HG02981 (cell line): ENCODE results near the gene SLC25A5.
"Not testable (repeated sequence)": the region's sequence is repeated elsewhere in the genome, so short reads cannot be mapped to it uniquely, and the experiment has no call there.

ENCODE experiments used
- ATAC-seq: cut with Tn5 transposase; IDR thresholded peaks from one replicate; pipeline ENCODE4 v1.9.1; 2021; ENCODE audit warnings: mild to moderate bottlenecking, moderate library complexity; ENCODE audit not compliant: unreplicated experiment

Gene SLC25A5

DNA sequence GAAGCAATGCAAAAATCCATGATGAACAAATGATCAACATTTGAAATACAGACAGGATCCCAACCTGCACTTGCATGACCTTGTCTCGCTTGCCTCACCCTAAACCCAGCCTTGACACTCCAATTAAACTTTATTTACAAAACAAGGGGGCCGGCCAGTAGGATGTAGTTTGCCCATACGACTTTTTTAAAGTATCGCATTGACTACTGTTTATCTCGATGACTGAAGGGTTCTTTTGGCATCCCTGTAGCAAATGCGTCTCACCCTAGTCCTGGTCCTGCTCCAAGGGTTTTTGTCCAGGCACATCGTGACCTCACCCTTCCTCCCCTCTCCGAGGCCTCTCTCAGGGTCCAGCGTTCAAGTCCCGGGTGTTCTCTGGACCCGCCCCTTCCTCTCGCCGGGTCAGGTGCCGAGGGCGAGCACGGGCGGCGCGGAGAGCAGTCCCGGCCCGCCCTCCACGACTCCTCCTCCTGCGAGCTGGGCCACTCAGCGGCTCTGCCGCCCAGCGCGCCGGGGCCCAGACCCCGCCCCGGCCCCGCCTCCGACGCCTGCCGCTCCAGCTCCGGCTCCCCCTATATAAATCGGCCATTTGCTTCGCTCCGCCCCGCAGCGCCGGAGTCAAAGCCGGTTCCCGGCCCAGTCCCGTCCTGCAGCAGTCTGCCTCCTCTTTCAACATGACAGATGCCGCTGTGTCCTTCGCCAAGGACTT is at the start of gene SLC25A5:
Gene SLC25A5 (plus strand): TSS at position 603 of the 709 bp plus-strand sequence. CDS start 72 bp downstream, at position 675.
- ATAC-seq, result peak; percentile 90

- ATAC-seq, result no peak
These were observed 49.1 kb upstream of the SLC25A5 start for GRCh38 chrX:119419146-119419545.

DNA sequence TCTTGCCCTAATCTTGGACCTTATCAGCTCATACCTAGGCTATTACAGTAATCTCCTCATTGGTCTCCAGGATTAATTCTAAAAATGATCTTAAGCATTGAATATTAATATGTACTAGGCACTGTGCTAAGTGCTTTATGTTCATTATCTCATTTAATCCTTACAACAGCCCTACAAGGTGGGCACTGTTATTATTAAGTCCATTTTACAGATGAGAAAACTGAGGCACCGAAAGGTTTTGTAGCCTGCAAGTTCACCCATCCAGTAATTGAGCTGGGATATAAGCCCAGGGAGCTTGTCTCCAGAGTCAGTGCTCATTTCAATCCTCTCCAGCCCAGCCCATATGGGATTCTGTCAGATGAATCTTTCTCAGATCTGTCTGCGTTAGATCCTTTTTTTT is 48.3 kb upstream of the SLC25A5 start:
- ATAC-seq, result no peak

DNA sequence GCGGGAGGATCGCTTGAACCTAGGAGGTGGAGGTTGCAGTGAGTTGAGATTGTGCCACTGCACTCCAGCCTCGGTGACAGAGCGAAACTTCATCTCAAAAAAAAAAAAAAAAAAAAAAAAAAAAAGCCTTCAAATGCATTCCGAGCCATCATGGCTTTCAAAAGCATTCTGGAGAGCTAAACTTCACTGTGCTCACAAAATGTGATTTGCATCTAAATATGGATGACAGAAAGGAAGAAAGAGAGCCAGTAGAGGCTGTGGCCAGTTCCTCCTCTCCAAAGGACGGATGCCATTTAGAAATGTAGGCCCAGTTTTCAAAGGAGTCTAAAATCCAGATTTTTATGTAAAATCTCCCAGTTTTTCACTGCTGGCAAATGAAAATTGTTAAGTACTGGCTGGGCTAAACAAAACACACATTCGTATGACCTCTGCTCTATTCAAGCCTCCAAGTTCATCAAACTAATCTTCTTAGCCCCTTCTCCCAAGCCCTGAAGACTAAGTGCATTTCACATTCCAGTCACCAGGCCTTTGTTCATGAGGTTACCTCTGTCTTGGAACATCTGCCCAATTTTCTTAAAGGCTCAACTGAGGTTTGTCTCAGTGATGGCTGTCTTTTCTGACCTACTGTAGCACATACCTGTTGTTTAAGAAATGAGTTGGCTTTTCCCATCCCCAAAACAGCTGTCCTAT is 47.1 kb upstream of the SLC25A5 start:
- ATAC-seq, result no peak

GRCh38 chrX:119423631-119424030 is 44.6 kb upstream of the SLC25A5 start:
- ATAC-seq, result no peak

- ATAC-seq, result no peak
These were observed 43.2 kb upstream of the SLC25A5 start for GRCh38 chrX:119424999-119425398.

GRCh38 chrX:119427024-119427794 is 41.0 kb upstream of the SLC25A5 start:
- ATAC-seq, result peak; percentile 93

- ATAC-seq, result no peak
These were observed 40.5 kb upstream of the SLC25A5 start for GRCh38 chrX:119427795-119428185.

GRCh38 chrX:119429471-119429870 is 38.8 kb upstream of the SLC25A5 start:
- no peak for ATAC-seq

- not testable (repeated sequence) for ATAC-seq
These were observed 26.9 kb upstream of the SLC25A5 start for GRCh38 chrX:119441295-119441694.

GRCh38 chrX:119442286-119442685 is 26.0 kb upstream of the SLC25A5 start:
- no peak for ATAC-seq

DNA sequence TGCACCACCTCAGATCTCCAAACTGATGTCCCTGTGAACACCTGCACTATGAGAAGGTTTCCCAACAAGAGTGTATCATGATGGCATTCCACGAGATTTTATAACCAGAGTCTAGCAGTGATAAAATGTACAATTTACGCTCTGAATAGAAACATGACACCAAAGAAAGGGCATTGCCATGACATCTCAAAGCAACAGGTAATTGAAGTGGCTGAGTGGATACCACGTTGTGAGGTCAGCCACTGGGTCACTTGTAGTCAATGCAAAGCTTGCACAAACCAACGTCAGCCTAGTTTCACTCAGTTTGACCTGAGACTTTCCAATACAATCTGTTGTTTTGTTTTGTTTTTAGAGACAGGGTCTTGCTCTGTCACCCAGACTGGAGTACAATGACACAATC is 15.0 kb upstream of the SLC25A5 start:
- no peak for ATAC-seq

DNA sequence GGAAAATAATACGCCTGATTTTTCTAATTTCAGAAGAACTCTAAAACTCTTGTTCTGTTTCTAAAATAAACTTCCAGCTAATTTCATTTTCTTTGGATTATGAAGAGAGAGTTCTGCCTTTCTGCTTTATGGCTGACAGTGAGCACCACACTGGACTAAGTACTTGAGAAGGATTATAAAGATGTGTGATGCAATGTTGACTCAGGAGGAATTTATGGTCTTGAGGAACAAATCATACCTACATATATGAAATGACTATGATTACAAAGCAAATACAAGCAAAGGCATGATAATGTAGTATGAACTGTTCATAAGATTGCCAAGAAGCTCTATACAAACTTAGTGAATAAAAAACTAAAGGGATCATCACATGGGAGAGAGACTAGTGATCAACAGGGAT is 13.0 kb upstream of the SLC25A5 start:
- ATAC-seq, result no peak

- ATAC-seq, result no peak
These were observed 9.1 kb upstream of the SLC25A5 start for GRCh38 chrX:119459181-119459580.

DNA sequence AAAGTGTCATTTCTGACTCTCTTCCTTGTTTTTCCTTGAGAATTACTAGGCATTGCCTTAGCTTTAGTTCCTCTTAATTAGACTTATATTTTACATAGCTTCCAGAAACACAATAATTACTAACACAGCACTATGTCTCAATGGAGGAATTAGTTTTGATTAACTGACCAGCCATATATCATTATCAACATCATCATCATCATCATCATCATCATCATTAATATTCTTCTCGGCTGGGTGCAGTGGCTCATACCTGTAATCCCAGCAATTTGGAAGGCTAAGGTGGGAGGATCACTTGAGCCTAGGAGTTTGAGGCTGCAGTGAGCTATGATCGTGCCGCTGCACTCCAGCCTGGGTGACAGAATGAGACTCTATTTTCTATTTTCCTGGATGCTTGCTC is 2.7 kb upstream of the SLC25A5 start:
- no peak for ATAC-seq

GRCh38 chrX:119466970-119467369 is 1.3 kb upstream of the SLC25A5 start:
- no peak for ATAC-seq

- ATAC-seq, result no peak
These were observed 811 bp upstream of the SLC25A5 start for GRCh38 chrX:119467433-119467832.

DNA sequence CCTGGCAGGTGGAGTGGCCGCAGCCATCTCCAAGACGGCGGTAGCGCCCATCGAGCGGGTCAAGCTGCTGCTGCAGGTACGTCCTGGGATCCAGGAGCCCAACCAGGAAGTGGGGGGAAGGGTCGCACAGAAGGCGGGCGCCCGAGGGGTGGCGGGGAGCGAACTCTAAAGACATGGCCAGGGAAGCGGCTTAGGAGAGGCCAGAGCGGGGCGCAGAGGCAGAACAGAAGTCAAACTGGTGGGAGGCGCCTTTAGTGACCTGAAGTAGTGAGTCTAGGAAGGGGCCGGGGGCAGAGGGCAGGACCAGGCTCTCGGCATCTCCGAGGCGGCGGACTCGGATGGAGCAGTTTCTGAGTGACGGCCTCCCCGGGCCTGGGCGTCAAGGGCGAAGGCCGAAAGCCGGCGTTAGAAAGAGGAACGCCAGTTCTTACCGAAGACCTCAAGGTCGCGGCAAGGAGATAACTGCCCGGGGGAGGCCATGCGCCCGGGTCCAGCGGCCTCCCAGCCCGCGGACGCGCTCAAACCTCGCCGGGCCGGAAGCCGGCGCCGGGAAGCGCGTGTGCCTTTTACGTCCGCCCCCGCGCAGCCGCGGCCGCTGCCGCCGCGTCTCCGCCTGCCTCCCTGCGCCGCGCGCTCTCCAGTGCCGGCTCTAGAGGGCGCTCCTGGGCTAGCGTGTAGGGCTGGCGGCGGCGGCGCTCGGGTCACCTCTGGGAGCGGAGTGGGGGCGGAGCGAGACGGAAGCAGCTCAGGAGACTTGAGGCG is 488 bp downstream of the SLC25A5 start:
- ATAC-seq, result peak; percentile 72

DNA sequence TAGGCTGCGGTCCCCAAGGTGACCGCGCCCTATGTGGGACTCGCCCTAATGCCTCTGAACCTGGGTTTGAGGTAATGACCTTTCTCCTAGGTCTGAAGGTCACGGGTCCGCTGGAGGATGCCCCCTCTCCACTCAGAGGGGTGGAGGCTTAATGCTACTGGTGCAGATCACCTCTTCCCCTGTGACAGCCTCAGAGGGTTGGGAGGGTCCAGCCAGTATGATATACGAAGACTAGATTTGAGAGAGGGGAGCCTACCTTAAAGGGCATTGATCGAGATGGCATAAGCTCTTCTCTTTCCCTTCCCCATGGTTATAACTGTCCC is 1.0 kb downstream of the SLC25A5 start:
- no peak for ATAC-seq

DNA sequence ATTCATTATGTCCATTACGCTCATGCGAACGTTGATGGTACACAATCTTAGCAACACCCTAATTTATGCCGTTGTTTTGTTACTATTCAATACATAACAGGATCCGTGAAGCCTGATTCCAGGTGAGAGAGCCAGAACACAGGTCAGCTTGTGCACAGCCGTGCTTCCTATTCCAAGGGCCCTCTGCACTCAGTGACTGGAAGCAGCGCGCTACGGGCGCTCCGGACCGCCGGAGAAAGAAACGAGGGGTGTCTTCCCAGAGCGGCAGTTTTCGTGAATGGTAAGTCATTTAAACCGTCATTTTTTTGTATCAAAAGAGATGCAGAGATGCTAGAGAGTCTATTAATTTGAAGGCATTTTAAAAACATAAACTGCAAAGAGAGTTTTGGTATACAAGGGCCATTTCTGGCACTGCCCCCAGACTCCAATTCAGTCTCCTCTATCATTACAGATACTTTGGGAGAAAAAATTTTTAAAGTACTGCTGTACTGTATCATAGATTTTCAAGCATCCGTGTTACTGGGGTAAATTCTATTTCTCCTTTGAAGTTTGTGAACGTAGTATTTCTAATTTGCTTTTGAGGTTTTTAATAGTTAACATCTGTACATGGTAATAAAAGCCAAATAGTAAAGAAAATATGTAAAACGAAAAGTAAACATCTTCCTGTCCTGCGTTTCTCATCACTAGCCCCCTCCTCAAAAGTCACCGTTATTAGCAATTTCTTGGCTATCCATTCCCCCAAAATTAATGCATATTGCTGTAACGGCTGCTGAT is 6.6 kb downstream of the SLC25A5 start:
- no peak for ATAC-seq
